GM21390 (cell line): ENCODE measurements around the gene RAB36.
"Not testable (repeated sequence)": the region's sequence is repeated elsewhere in the genome, so short reads cannot be mapped to it uniquely, and the experiment has no call there.

Experiments
- ATAC-seq: cut with Tn5 transposase; IDR thresholded peaks from one replicate; pipeline ENCODE4 v1.9.1; 2021; ENCODE audit not compliant: unreplicated experiment

The RAB36 gene

GRCh38 chr22:23120415-23120899 is 24.8 kb upstream of the RAB36 start:
- no peak for ATAC-seq

GRCh38 chr22:23121000-23121421 is 24.3 kb upstream of the RAB36 start:
- no peak for ATAC-seq

DNA sequence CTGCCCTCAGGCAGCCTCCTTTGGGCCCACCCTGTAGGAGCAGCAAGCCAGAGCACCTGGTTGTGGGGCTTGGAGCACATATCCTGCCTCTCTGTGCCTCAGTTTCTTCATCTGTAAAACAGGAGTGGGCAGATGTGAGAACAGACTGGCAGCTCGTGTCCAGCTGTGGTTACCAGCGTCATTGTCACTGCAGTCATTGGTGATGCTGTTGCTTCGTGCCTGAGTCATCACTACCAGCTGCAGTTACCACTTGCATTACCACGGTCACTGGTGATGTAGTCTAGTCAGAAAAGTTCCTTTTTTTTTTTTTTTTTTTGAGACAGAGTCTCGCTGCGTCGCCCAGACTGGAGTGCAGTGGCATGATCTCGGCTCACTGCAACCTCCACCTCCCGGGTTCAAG is 23.9 kb upstream of the RAB36 start:
- no peak for ATAC-seq

GRCh38 chr22:23122216-23122957 is 22.9 kb upstream of the RAB36 start:
- ATAC-seq: no peak

- ATAC-seq: no peak
Observed at GRCh38 chr22:23122992-23123803, 22.1 kb upstream of the RAB36 start.

- ATAC-seq: no peak
Observed at GRCh38 chr22:23123804-23124254, 21.4 kb upstream of the RAB36 start.

DNA sequence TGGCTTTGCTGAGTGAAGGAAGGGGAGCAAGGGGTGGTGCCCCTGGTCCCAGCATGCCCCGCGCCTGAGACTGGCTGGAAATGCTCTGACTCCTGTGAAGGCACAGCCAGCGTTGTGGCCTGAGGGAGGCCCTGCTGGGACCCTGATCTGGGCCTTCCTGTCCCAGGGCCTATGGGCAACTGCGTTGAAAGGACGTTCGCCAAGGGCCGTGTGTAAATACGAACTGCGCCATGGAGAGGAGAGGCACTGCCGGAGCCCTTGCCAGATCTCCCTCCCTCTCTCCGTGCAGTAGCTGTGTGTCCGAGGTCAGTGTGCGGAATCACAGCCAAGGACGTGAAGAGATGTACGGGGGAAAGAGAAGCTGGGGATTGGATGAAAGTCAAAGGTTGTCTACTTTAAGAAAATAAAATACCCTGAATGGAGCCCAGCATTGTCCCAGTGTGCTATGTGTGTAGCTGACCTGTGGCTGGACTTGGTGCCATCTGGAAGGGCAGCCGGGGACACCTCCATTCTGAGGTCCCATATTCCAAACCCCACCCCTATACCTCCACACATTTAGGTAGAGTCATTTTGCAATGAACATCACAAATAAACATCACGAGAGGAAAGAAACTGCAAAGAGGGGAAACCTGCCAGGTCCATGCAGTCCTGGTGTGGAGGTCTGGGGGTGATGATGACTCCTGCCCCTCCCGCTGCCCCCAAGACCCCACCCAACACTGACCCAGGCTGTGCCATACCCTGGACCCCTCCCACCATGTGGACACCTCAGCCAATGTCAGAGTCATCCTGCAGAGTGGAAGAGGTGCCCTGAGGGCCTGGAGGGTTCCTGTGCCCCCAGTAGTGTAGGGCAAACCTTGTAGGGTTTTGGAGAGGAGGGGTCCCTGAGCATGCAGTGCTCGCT is 20.4 kb upstream of the RAB36 start:
- ATAC-seq: no peak

- ATAC-seq: no peak
Observed at GRCh38 chr22:23125512-23126103, 19.7 kb upstream of the RAB36 start.

DNA sequence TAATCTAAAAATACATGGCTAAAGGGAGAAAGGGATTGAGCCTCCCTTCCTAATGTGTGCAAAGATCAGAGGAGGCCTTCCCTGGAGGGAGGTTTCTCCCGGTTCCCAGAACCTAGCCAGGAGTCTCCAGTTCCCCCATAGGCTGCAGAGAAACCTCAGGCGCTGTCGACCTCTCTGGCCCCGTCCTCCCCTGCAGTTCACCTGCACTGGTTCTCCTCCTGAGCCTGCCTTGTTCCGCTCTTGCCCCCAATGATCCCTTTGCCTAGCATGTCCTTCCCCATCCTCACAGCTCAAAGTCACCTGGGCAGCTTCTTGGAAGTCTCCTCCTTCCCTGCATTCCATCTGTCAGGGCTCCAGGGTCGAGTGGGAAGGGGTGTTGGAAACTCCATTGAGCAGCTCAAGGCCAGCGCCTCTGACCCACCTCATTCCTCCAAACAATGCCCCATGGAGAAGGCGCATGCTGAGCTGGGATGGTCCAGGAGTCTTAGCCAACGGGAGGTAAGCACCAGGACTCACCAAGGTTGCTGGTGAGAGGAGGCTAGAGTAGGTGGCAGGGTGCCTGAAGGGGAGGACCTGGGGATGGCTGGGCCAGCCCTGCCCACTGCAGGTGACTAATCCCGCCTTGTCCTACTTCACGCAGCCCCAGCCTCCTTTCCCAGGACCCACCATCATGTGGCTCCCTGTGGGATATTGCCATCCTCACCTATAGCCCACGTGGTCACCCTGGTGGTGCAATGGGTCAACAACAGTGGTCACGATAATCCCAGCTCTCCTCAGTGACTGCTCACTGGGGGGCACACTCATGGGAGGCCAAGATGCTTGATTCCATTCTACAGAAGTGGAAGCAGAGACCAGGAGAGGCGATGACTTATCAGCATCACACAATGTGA is 18.9 kb upstream of the RAB36 start:
- no peak for ATAC-seq

DNA sequence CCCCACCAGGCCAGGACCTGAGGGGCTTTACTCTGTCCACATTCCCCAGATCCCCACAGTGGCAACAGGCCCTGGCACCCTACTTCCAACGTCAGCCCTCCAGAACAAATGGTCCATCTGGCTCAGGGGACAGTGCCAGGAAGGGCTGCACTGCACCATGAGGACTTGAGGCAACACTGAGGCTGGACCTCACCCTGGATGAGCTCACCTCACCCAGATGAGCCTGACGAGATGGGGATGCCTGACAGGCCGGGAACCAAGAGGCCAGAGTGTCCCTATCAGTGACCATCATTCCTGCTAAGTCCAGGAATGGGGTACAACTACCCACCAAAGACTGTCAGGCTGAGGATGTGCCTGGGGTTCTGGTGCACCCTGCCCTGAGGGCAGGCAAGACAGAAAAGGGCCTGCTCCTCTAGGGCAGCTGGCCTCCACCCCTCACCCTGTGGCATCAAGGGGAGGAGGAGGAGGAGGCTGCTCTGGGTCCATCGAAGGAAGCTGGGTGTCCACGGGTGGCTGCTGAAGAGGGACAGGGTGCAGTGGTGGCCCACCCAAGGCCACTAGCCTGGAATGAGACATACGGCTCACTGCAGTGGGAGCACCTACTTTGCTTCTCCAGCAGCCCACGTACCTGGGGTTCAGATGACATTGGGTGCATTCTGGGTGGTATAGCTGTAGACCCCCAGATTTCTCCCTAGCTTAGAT is 18.1 kb upstream of the RAB36 start:
- ATAC-seq: no peak

GRCh38 chr22:23127788-23128187 is 17.5 kb upstream of the RAB36 start:
- ATAC-seq: no peak

GRCh38 chr22:23128269-23129108 is 16.8 kb upstream of the RAB36 start:
- ATAC-seq: no peak

DNA sequence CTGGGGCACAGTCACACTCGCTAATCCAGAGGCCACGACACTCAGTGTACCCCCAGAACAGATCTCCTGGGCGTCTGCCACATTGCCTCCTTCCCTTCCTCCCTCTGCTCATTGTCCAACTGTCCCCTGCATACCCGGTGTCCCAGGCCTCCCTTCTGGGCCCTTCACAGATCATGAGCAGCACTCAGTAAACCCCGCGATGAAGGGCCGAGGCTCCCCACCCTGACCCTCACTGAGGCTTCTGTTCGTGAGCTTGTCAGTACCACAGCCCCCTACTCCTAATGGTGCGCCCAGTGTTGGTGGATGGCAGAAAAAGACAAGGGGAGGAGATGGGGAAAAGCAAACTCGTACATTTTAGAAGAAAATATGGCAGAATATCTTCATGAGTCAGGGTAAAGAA is 16.1 kb upstream of the RAB36 start:
- no peak for ATAC-seq

DNA sequence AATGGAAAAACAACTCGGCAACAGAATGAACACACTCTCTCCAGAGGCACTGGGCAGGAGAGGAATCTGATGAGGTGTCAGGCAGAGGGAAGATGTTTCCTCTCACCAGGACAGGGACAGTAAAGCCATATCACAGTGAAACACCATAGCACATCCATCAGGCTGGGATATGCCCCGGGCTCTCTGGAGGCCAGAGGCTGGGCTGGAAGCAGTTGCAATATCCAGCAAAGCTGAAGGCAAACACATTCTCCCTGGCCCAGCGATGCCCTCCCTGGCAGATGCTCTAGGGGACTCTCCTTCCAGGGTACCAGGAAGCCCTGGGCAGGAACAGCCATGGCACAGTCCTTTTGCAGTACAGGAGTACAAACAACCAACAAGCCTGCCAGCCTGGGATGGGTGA is 14.6 kb upstream of the RAB36 start:
- no peak for ATAC-seq

DNA sequence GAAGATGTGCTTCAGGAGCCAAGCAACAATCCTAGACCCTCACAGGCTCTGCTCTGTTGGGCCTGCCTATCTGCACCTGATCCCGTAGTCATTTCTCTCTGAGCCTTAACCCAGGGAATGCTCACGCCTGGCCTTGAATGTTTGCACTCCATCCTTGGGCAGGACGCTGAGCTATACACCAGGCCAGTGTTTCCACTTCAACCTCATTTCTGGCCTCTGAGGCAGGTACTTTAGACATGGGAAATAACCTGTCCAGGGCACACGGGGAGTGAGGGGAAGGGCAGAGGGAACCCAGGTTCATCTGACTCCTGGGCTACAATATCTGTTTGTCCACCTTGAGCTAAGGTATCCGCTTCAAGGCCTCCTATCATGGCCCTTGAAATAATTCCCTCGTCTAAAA is 13.3 kb upstream of the RAB36 start:
- no peak for ATAC-seq

DNA sequence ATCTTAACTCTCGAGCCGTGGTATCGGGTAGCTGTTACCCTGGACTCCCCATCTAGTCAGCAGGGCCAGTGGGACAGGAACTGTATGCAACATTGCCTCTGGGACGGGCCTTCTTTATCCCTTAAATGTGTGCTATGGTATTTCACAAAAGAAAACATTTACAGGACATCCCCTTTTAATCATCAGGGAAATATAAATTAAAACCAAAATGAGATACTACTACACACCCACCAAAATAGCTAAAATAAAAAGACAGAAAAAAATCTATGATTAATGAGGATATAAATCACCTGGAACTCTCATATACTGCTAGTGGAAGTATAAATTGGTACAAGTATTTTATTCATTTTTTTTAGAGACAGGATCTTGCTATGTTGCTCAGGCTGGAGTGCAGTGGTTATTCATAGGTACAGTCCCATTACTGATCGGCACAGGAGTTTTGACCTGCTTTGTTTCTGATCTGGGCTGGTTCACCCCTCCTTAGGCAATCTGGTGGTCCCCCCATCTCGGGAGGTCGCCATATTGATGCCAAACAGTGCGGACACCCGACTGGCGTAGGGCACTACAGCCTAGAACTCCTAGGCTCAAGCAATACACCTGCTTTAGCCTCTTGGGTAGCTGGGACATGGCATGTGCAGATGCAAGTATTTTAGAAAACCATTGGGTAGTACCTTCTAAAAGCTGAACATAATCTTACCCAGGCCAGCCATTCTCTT is 12.7 kb upstream of the RAB36 start:
- ATAC-seq: no peak

DNA sequence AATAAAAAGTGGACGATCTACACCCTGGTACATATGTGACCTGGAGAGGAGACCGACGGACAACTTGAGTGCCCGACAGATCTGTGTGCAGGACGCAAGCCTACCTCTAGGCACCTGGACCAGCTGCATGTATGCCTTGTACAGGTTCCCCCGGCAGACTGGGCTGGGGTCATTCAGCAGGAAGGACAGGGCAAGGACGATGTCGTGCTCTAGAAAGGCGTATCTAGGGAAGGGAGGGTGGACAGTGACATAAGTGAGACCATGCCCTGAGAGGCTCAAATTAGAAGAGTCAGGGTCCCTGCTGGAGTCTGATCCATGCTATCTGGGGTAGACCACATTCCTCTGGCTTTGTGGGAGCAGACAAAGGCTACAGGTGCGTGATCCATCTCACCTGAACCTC is 11.4 kb upstream of the RAB36 start:
- no peak for ATAC-seq

DNA sequence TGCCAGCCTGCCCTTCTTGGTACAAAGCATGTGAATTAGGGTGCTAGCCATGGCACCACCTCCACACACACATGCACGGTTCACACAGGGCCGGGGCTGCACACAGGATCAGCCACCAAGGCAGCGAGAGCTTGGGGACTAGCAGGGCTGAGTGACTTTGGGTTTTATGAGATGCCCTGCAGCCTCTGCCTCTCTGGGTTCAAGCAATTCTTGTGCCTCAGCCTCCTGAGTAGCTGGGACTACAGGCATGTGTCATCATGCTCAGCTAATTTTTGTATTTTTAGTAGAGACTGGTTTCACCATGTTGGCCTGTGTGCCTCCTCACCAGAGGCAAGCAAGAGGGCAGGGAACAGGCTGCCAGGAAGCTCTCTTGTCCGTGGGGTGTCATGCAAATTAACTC is 8.3 kb upstream of the RAB36 start:
- ATAC-seq: not testable (repeated sequence)
